Lung (tissue), 12 donors: ENCODE results near the gene PSMG3. TPM values are rescaled to one million over a fixed set of nuclear protein-coding genes. Genes with fewer than 3 reads are reported as not detected.

ENCODE experiments used
- ATAC-seq: fragments of 200-7000 bp; cut with Tn5 transposase; one replicate; pipeline ENCODE4 v1.9.1; 2020; ENCODE audit warnings: moderate number of reproducible peaks; ENCODE audit not compliant: insufficient read depth, low FRiP score
- DNase-seq, 3 donors: peaks; one replicate each; pipeline ENCODE4 v3.0.0-alpha.2; 2013 to 2017
- H3K27ac ChIP-seq, 2 donors: one replicate each; pipeline ENCODE4 v1.5.1; 2013; ENCODE audit warnings: mild to moderate bottlenecking in 2 of 2, moderate library complexity in 2 of 2, control low read depth in 1 of 2, inconsistent platforms in 1 of 2, low read depth in 1 of 2, low read length in 1 of 2
- H3K27me3 ChIP-seq, 3 donors: one replicate each; pipeline ENCODE4 v1.5.1; 2013; ENCODE audit warnings: low read length in 2 of 3; ENCODE audit not compliant: control insufficient read depth in 3 of 3, insufficient read depth in 3 of 3
- H3K36me3 ChIP-seq, 4 donors: one replicate each; pipeline ENCODE4 v1.5.1; 2013; ENCODE audit warnings: low read length in 4 of 4, mild to moderate bottlenecking in 1 of 4, moderate library complexity in 1 of 4; ENCODE audit not compliant: control insufficient read depth in 4 of 4, insufficient read depth in 4 of 4
- H3K4me1 ChIP-seq, 5 donors: one replicate each; pipeline ENCODE4 v1.5.1; 2013; ENCODE audit warnings: low read length in 5 of 5, mild to moderate bottlenecking in 2 of 5, moderate library complexity in 1 of 5; ENCODE audit not compliant: control insufficient read depth in 5 of 5, insufficient read depth in 5 of 5
- H3K4me3 ChIP-seq: one replicate; pipeline ENCODE4 v1.5.1; 2013; ENCODE audit warnings: mild to moderate bottlenecking, control low read depth, moderate library complexity
- H3K9ac ChIP-seq, 2 donors: one replicate each; pipeline ENCODE4 v1.5.1; 2013; ENCODE audit warnings: low read length in 2 of 2, control low read depth in 1 of 2; ENCODE audit not compliant: insufficient read depth in 1 of 2
- H3K9me3 ChIP-seq, 4 donors: one replicate each; pipeline ENCODE4 v1.5.1; 2013; ENCODE audit warnings: low read length in 3 of 4, mild to moderate bottlenecking in 1 of 4, moderate library complexity in 1 of 4; ENCODE audit not compliant: control insufficient read depth in 4 of 4, insufficient read depth in 3 of 4
- CTCF ChIP-seq: IDR thresholded peaks from 2 replicates; pipeline ENCODE4 v1.5.1; 2012; ENCODE audit warnings: mild to moderate bottlenecking; ENCODE audit errors: control extremely low read depth, extremely low read depth
- WGBS, 2 donors: extraction: QIAGEN DNeasy Blood & Tissue Kit; methylation state at CpG; one replicate each; pipeline ENCODE4 v1.1.7; 2013; 5-methylcytosine and 5-hydroxymethylcytosine counted together
- polyA plus RNA-seq, 2 donors: library from polyadenylated mRNA; stranded (reverse); fragments of 200-250 nt; gene quantifications; one replicate each; pipeline ENCODE4 v1.2.1, GENCODE V29; 2013
- total RNA-seq, 2 donors: library from RNA; depleted of rRNA in 1 of 2; stranded (reverse); fragments of >200 nt in 1 of 2; gene quantifications; one replicate each; pipeline ENCODE4 v1.2.1, GENCODE V29; 2014 to 2021
- donor health status: control.
- donor health status: control.
- donor health status: Bipolar disorder and iron deficiency.
- donor health status: healthy.
- donor health status: DM: yes; HTN: yes; CAD: no.

PSMG3 gene
- total and polyA plus RNA-seq, 4 donors = 10.7 to 86.7 (median 41.8) TPM

- Histone ChIP-seq H3K36me3 (peaks cover 0 to 61% (median 5%) of the 10 kb centered on the region in 4 donors), H3K4me1 (peaks cover 0 to 15% (median 6%) of the 10 kb centered on the region in 5 donors), H3K27me3 (no peaks in the 10 kb centered on the region), H3K27ac (no peak overlapping the region), H3K9me3 (no peaks in the 10 kb centered on the region), H3K4me3 (no peak overlapping the region), H3K9ac (no peak overlapping the region)
- TF ChIP-seq CTCF = no peak
- ATAC-seq = no peak
- WGBS, 2 donors = 92 to 94% methylated on average over 21 of the region's 21 CpGs
- DNase-seq = no peak
These were observed 27.5 kb downstream of the PSMG3 start for GRCh38 chr7:1542329-1542728.

GRCh38 chr7:1541431-1542162 is 28.2 kb downstream of the PSMG3 start:
- Histone ChIP-seq H3K9ac (no peak overlapping the region), H3K4me3 (no peak overlapping the region), H3K36me3 (peaks cover 0 to 61% (median 5%) of the 10 kb centered on the region in 4 donors), H3K4me1 (peaks cover 0 to 22% (median 10%) of the 10 kb centered on the region in 5 donors), H3K27me3 (no peaks in the 10 kb centered on the region), H3K27ac (no peak overlapping the region), H3K9me3 (no peaks in the 10 kb centered on the region)
- no peak for ATAC-seq
- 92 to 93% methylated on average over 33 of the region's 33 CpGs for WGBS, 2 donors
- DNase-seq = no peak
- no peak for TF ChIP-seq CTCF

- DNase-seq (no peak), ATAC-seq (no peak)
- Histone ChIP-seq H3K4me3 (no peak overlapping the region), H3K4me1 (peaks cover 0 to 26% (median 15%) of the 10 kb centered on the region in 5 donors), H3K9me3 (no peaks in the 10 kb centered on the region), H3K27me3 (no peaks in the 10 kb centered on the region), H3K9ac (no peak overlapping the region), H3K27ac (no peak overlapping the region), H3K36me3 (peaks cover 0 to 61% (median 5%) of the 10 kb centered on the region in 4 donors)
- TF ChIP-seq CTCF = no peak
- 95 to 97% methylated on average over 31 of the region's 31 CpGs for WGBS, 2 donors
These were observed 29.0 kb downstream of the PSMG3 start for GRCh38 chr7:1540776-1541271.
